MM.1S (cell line): ENCODE measurements around the gene SLC48A1.

Experiments used
- DNase-seq: peaks from one replicate; pipeline ENCODE4 v3.0.0-alpha.2; 2015
- H2AFZ ChIP-seq: fragments of 300-600 bp; sonication (generic); 2 replicates; pipeline ENCODE4 v1.6.0; 2016; ENCODE audit warnings: antibody characterized with exemption, low read length
- H3F3A ChIP-seq: fragments of 300-600 bp; sonication (generic); 2 replicates; pipeline ENCODE4 v1.6.1; 2016; ENCODE audit warnings: mild to moderate bottlenecking, antibody characterized with exemption, low read length, moderate library complexity, mixed read lengths; ENCODE audit not compliant: insufficient read depth
- H3K27ac ChIP-seq: fragments of 300-600 bp; sonication (generic); 2 replicates; pipeline ENCODE4 v1.5.1; 2016; ENCODE audit warnings: mild to moderate bottlenecking, low read length
- H3K27me3 ChIP-seq: fragments of 300-600 bp; sonication (generic); replicated peaks from 2 replicates; pipeline ENCODE4 v1.6.0; 2016; ENCODE audit warnings: low read length; ENCODE audit not compliant: insufficient read depth
- H3K36me3 ChIP-seq: fragments of 300-600 bp; sonication (generic); replicated peaks from 2 replicates; pipeline ENCODE4 v1.6.1; 2016; ENCODE audit warnings: mild to moderate bottlenecking, low read length, mixed read lengths; ENCODE audit not compliant: insufficient read depth
- H3K4me1 ChIP-seq: fragments of 300-600 bp; sonication (generic); 2 replicates; pipeline ENCODE4 v1.6.1; 2016; ENCODE audit warnings: low read length, mixed read lengths
- H3K4me2 ChIP-seq: fragments of 300-600 bp; sonication (generic); 2 replicates; pipeline ENCODE4 v1.6.0; 2016; ENCODE audit warnings: low read depth, low read length
- H3K4me3 ChIP-seq: fragments of 300-600 bp; sonication (generic); 2 replicates; pipeline ENCODE4 v1.5.1; 2016; ENCODE audit warnings: low read length, mixed read lengths
- H3K79me2 ChIP-seq: fragments of 300-600 bp; sonication (generic); 2 replicates; pipeline ENCODE4 v1.6.1; 2016; ENCODE audit warnings: mixed run types, low read length, mixed read lengths
- H3K9ac ChIP-seq: fragments of 300-600 bp; sonication (generic); 2 replicates; pipeline ENCODE4 v1.6.1; 2016; ENCODE audit warnings: low read length, mixed read lengths
- H3K9me2 ChIP-seq: fragments of 300-600 bp; sonication (generic); replicated peaks from 2 replicates; pipeline ENCODE4 v1.6.1; 2016; ENCODE audit warnings: mild to moderate bottlenecking, low read length, mixed read lengths; ENCODE audit not compliant: insufficient read depth
- H3K9me3 ChIP-seq: fragments of 300-600 bp; sonication (generic); replicated peaks from 2 replicates; pipeline ENCODE4 v1.6.1; 2016; ENCODE audit warnings: mild to moderate bottlenecking, low read length, mixed read lengths; ENCODE audit not compliant: insufficient read depth
- H4K20me1 ChIP-seq: fragments of 300-600 bp; sonication (generic); 2 replicates; pipeline ENCODE4 v1.6.1; 2016; ENCODE audit warnings: mild to moderate bottlenecking, low read length, moderate library complexity, mixed read lengths; ENCODE audit not compliant: insufficient read depth
- EZH2 ChIP-seq: fragments of 300-600 bp; sonication (generic); optimal IDR thresholded peaks from 2 replicates; pipeline ENCODE3; 2017; ENCODE audit warnings: low read depth, mild to moderate bottlenecking, antibody characterized with exemption, low read length, mixed read lengths
- EZH2phosphoT487 ChIP-seq: fragments of 300-600 bp; sonication (generic); IDR thresholded peaks from 2 replicates; pipeline ENCODE4 v1.6.1; 2018; ENCODE audit warnings: antibody characterized with exemption, low read length
- TF ChIP-seq, protein P1 (sequence below): fragments of 300-600 bp; sonication (generic); IDR thresholded peaks from 2 replicates; pipeline ENCODE4 v1.5.1; 2016; ENCODE audit warnings: antibody characterized with exemption, low read length, mixed read lengths

The SLC48A1 gene

DNA sequence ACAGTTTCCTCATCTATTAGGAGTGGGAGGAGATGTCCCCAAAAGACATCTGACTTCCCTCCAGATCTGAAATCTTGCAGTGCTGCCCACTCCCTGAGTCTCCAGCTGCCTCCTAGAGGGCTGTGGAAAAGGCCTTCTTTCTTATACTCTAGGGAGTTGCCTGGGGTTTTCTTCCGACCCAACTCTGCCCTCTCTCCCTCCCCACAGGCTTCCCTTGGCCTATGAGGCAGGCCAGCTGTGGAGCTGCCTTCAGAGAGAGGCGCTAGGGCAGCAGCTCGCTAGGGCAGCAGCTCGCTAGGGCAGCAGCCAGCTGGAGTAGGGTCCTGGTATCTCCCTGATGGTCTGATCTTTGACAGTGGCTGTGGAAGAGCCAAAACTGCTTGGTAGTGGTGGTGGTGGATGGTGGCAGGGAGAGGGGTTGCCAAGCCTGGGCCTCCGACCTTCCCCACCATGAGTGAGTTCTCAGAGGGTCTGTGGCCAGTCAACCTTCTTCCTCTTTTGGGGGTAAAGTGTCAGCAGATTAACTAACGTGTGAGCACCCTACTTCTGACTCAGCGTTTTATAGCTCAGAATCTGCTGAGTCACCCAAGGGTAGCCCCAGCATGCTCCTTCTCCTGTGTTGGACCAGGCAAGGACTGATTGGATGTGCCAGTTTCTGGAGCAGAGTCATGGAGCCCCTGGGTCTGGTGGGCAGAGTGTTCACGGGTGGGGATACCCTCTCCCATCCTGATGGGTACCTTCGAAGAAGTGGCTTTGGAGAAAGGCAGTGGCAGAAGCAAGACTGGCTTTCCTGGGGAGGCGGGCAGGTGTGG, 2.3 kb downstream of the SLC48A1 start:
- Histone ChIP-seq H2AFZ (no peak overlapping the region), H3K9ac (no peak overlapping the region), H3K4me3 (no peak overlapping the region), H3K9me2 (no peaks in the 10 kb centered on the region), H3K27me3 (no peaks in the 10 kb centered on the region), H3K79me2 (peaks cover 33% of the 10 kb centered on the region), H3K36me3 (no peaks in the 10 kb centered on the region), H3K4me1 (peaks cover 36% of the 10 kb centered on the region), H3K4me2 (no peak overlapping the region), H3F3A (no peaks in the 10 kb centered on the region), H4K20me1 (no peaks in the 10 kb centered on the region), H3K9me3 (no peaks in the 10 kb centered on the region), H3K27ac (no peak overlapping the region)
- TF ChIP-seq, protein P1, sequence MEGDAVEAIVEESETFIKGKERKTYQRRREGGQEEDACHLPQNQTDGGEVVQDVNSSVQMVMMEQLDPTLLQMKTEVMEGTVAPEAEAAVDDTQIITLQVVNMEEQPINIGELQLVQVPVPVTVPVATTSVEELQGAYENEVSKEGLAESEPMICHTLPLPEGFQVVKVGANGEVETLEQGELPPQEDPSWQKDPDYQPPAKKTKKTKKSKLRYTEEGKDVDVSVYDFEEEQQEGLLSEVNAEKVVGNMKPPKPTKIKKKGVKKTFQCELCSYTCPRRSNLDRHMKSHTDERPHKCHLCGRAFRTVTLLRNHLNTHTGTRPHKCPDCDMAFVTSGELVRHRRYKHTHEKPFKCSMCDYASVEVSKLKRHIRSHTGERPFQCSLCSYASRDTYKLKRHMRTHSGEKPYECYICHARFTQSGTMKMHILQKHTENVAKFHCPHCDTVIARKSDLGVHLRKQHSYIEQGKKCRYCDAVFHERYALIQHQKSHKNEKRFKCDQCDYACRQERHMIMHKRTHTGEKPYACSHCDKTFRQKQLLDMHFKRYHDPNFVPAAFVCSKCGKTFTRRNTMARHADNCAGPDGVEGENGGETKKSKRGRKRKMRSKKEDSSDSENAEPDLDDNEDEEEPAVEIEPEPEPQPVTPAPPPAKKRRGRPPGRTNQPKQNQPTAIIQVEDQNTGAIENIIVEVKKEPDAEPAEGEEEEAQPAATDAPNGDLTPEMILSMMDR: no peak
- TF ChIP-seq EZH2phosphoT487 (no peak), EZH2 (no peak)
- no peak for DNase-seq

DNA sequence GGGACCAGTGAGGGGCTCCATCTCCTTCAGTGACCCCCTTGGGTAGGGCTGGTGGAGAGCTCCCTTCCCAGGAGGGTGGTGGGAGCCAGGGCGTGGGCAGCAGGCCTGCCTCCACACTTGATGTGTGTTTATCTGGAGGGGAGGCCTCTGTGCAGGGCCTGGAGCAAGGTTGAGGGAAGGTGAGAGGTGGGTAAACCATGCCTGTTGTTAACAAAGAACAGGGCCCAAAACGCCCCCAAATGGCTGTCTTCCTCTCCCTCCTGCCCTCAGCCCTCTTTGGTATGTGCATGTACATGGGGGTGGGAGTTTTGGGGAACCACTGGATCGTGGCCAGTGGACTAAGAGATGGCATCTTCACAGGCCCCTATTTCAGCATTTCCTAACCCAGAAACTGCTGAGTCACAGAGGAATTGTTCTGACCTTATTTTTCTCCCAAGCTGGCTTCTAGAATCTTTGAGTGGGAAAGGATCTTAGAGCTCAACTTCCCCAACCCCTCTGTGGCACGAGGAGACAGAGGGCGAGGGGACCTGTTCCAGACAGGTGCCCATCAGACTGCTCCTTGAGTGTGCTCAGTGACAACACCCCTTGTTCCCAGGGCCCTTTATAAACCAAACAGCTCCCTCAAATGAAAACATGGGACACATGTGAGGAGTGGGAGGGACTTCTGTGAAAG, 3.6 kb downstream of the SLC48A1 start:
- H3K27ac ChIP-seq: no peak overlapping the region
- H3K9ac ChIP-seq: no peak overlapping the region; the same call in 1 of the 2 replicates
- H3K79me2 ChIP-seq: peaks cover 33% of the 10 kb centered on the region
- no peak for DNase-seq
- no peak overlapping the region for H3K4me3 ChIP-seq
- no peaks in the 10 kb centered on the region for H3K9me2 ChIP-seq
- no peaks in the 10 kb centered on the region for H4K20me1 ChIP-seq
- H2AFZ ChIP-seq: no peak overlapping the region
- H3K27me3 ChIP-seq: no peaks in the 10 kb centered on the region
- no peaks in the 10 kb centered on the region for H3K9me3 ChIP-seq
- peaks cover 36% of the 10 kb centered on the region for H3K4me1 ChIP-seq
- H3F3A ChIP-seq: peaks cover 9% of the 10 kb centered on the region; the same call in 1 of the 2 replicates
- H3K36me3 ChIP-seq: no peaks in the 10 kb centered on the region
- H3K4me2 ChIP-seq: no peak overlapping the region
- TF ChIP-seq, protein P1: no peak
- no peak for TF ChIP-seq EZH2
- TF ChIP-seq EZH2phosphoT487: no peak

DNA sequence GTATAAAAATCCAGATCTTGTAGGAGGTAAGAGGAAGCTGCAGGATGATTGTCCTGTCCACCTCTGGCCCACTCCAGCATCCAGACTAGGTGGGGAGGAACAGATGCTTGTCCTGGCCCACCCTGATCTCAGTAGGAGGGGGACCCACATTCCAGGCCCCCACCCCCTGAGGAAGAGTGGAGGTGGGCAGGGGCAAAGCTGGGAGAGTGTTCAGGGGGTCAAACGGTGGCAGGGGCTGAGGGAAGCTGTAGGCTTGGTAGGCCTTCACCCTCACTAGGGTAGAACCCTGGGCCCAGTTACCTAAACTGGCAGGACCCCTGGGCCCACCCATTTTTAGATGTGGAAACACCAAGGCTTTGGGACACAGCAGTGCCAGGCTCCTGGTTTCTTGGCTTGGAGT, 4.1 kb downstream of the SLC48A1 start:
- DNase-seq: no peak
- H3K9ac ChIP-seq: no peak overlapping the region
- H3K4me1 ChIP-seq: peaks cover 36% of the 10 kb centered on the region

More for the DNA sequence above, 4.1 kb downstream of the SLC48A1 start:
- no peaks in the 10 kb centered on the region for H3K36me3 ChIP-seq
- no peaks in the 10 kb centered on the region for H3K9me3 ChIP-seq
- H3K27me3 ChIP-seq: no peaks in the 10 kb centered on the region
- H3K27ac ChIP-seq: no peak overlapping the region
- H3F3A ChIP-seq: peaks cover 10% of the 10 kb centered on the region; the same call in 1 of the 2 replicates
- no peaks in the 10 kb centered on the region for H4K20me1 ChIP-seq
- peaks cover 33% of the 10 kb centered on the region for H3K79me2 ChIP-seq
- H2AFZ ChIP-seq: no peak overlapping the region
- H3K4me3 ChIP-seq: no peak overlapping the region
- no peak overlapping the region for H3K4me2 ChIP-seq
- TF ChIP-seq, protein P1: no peak
- TF ChIP-seq EZH2: no peak
- no peak for TF ChIP-seq EZH2phosphoT487
- H3K9me2 ChIP-seq: no peaks in the 10 kb centered on the region
